ENCODE data around the gene PLCH1. TPM values are rescaled to one million over a fixed set of nuclear protein-coding genes. Genes with fewer than 3 reads are reported as not detected.

PLCH1 gene
- total and polyA plus RNA-seq, 12 donors, result under 0.01 to 0.28 (median 0.10) TPM; not detected in 2

DNA sequence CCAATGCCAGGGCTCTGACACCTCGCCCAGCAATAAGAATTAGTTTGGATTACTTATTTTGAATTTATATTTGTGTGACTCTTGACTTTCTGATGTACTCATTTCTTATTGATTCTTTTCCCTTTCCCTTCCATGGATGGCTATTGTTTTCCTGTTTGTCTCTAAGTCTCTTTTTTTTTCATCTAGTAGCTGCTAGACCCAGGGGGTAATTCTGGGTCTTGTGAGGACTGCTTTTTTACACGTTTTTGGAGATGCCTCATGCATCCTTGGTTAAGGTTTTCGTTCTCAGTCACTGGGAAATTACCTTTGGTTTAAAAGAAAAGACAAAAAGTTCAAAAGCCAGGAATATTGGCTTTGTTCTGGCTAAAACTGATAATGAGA lies 381.2 kb downstream of the PLCH1 start:
- TF ChIP-seq, protein P1, sequence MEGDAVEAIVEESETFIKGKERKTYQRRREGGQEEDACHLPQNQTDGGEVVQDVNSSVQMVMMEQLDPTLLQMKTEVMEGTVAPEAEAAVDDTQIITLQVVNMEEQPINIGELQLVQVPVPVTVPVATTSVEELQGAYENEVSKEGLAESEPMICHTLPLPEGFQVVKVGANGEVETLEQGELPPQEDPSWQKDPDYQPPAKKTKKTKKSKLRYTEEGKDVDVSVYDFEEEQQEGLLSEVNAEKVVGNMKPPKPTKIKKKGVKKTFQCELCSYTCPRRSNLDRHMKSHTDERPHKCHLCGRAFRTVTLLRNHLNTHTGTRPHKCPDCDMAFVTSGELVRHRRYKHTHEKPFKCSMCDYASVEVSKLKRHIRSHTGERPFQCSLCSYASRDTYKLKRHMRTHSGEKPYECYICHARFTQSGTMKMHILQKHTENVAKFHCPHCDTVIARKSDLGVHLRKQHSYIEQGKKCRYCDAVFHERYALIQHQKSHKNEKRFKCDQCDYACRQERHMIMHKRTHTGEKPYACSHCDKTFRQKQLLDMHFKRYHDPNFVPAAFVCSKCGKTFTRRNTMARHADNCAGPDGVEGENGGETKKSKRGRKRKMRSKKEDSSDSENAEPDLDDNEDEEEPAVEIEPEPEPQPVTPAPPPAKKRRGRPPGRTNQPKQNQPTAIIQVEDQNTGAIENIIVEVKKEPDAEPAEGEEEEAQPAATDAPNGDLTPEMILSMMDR (IDR thresholded peaks at IDR 0.05), result no peak
- no peak for TF ChIP-seq POLR2A (IDR thresholded peaks at IDR 0.05)
- Histone ChIP-seq H3K4me3 (no peak overlapping the region), H3K27me3 (no peaks in the 10 kb centered on the region), H3K36me3 (replicated peaks in 1 of 2) (no peaks in the 10 kb centered on the region), H3K4me1 (replicated peaks in 1 of 2) (no peaks in the 10 kb centered on the region), H3K9me3 (replicated peaks in 1 of 3) (no peaks in the 10 kb centered on the region), H3K27ac (no peak overlapping the region)
- WGBS, 4 donors, result 53 to 57% (median 56%) methylated on average over 3 of the region's 3 CpGs
- intact Hi-C loops (cut with DNase I), result no loop called here
- DNase-seq, result no peak

GRCh38 chr3:155362808-155363689 lies 381.8 kb downstream of the PLCH1 start:
- H3K4me3 ChIP-seq, result no peak overlapping the region
- no peaks in the 10 kb centered on the region for H3K36me3 ChIP-seq (replicated peaks in 1 of 2)
- intact Hi-C loops (cut with DNase I), result no loop called here
- no peaks in the 10 kb centered on the region for H3K9me3 ChIP-seq (replicated peaks in 1 of 3)
- no peak overlapping the region for H3K27ac ChIP-seq
- no peak for TF ChIP-seq POLR2A (IDR thresholded peaks at IDR 0.05)
- TF ChIP-seq, protein P1 (IDR thresholded peaks at IDR 0.05), result no peak
- WGBS, 4 donors, result 56 to 61% (median 58%) methylated on average over 10 of the region's 10 CpGs
- DNase-seq, result no peak
- H3K27me3 ChIP-seq, result no peaks in the 10 kb centered on the region
- H3K4me1 ChIP-seq (replicated peaks in 1 of 2), result no peaks in the 10 kb centered on the region

GRCh38 chr3:155360281-155360680 lies 384.6 kb downstream of the PLCH1 start:
- TF ChIP-seq POLR2A (IDR thresholded peaks at IDR 0.05), result no peak
- TF ChIP-seq, protein P1 (IDR thresholded peaks at IDR 0.05), result no peak
- no peak for DNase-seq
- intact Hi-C loops (cut with DNase I), result no loop called here
- Histone ChIP-seq H3K9me3 (replicated peaks in 1 of 3) (no peaks in the 10 kb centered on the region), H3K27me3 (no peaks in the 10 kb centered on the region), H3K4me1 (replicated peaks in 1 of 2) (no peaks in the 10 kb centered on the region), H3K27ac (no peak overlapping the region), H3K4me3 (no peak overlapping the region), H3K36me3 (replicated peaks in 1 of 2) (no peaks in the 10 kb centered on the region)
- WGBS, 4 donors, result 79 to 86% (median 82%) methylated on average over 2 of the region's 2 CpGs

DNA sequence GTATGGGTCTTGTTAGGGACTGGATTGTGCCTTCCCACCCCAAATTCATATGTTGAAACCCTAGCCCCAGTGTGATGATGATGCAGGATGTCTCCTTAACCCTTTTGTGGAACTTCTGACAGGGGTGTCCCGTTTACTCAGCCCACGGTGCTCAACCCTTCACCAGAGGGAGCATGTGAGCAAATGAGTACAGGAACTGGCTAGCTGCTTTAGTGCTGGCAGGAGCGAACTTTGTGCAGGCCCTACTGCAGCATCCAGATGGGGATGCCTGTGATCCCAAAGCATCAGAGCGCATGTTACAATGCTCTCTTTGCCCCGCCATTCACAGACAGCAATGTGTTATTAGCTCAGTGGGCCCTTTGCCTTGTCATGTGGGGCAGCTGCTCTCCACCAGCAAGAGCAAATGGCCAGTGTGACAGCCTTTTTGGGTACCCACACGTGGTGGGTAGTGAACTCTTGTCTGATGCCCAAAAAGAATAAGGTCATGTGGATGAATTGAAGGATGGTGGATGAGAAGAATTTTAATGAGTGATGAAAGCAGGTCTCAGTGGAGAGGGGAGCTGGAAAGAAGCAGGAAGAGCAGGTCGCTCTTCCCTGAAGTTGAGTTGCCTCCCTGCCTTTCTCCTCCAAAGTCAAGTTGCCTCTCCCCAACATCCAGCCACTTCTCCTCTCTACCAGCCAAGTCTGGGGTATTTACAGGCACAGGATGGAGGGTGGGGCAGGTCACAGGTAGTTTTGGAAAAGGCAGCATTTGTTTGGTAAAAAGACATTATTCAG lies 388.1 kb downstream of the PLCH1 start:
- H3K27ac ChIP-seq, result no peak overlapping the region
- no peak for DNase-seq
- H3K36me3 ChIP-seq (replicated peaks in 1 of 2), result no peaks in the 10 kb centered on the region
- no peaks in the 10 kb centered on the region for H3K4me1 ChIP-seq (replicated peaks in 1 of 2)
- H3K27me3 ChIP-seq, result no peaks in the 10 kb centered on the region
- TF ChIP-seq, protein P1 (IDR thresholded peaks at IDR 0.05), result no peak
- TF ChIP-seq POLR2A (IDR thresholded peaks at IDR 0.05), result no peak
- 53 to 71% (median 59%) methylated on average over 5 to 7 of the region's 7 CpGs for WGBS, 4 donors
- H3K4me3 ChIP-seq, result no peak overlapping the region
- H3K9me3 ChIP-seq (replicated peaks in 1 of 3), result no peaks in the 10 kb centered on the region
- intact Hi-C loops (cut with DNase I), result loop anchor here (5.0 to 10.0 kb wide), 2 partner anchors 341 to 348 kb away; no protein-coding TSS in a partner anchor

All from adrenal gland (tissue), 12 donors.